Upper lobe of left lung (tissue), 4 donors: Measurements from ENCODE around the gene MXI1.

ENCODE experiments used
- EP300 ChIP-seq, 4 donors: sonication (generic); formaldehyde crosslinking; IDR thresholded peaks; one replicate each; pipeline ENCODE4 v1.5.1; 2017; ENCODE audit warnings: antibody characterized with exemption in 4 of 4, control low read depth in 2 of 4
- POLR2A ChIP-seq, 4 donors: fragments of 450-650 bp; IDR thresholded peaks; one replicate each; pipeline ENCODE4 v1.5.1; 2016 to 2017; ENCODE audit warnings: antibody characterized with exemption in 4 of 4, mild to moderate bottlenecking in 2 of 4
- POLR2AphosphoS5 ChIP-seq, 2 donors: sonication (generic); formaldehyde crosslinking; IDR thresholded peaks; one replicate each; pipeline ENCODE4 v1.5.1; 2017; ENCODE audit warnings: antibody characterized with exemption in 2 of 2
- TF ChIP-seq, protein P1 (sequence below), 6 experiments: fragments of 450-650 bp in 4 of 6; fragments of 200-600 bp in 2 of 6; sonication (generic) in 2 of 6; IDR thresholded peaks; one replicate each; pipeline ENCODE4 v1.5.1; 2016 to 2019; ENCODE audit warnings: antibody characterized with exemption in 6 of 6

DNA sequence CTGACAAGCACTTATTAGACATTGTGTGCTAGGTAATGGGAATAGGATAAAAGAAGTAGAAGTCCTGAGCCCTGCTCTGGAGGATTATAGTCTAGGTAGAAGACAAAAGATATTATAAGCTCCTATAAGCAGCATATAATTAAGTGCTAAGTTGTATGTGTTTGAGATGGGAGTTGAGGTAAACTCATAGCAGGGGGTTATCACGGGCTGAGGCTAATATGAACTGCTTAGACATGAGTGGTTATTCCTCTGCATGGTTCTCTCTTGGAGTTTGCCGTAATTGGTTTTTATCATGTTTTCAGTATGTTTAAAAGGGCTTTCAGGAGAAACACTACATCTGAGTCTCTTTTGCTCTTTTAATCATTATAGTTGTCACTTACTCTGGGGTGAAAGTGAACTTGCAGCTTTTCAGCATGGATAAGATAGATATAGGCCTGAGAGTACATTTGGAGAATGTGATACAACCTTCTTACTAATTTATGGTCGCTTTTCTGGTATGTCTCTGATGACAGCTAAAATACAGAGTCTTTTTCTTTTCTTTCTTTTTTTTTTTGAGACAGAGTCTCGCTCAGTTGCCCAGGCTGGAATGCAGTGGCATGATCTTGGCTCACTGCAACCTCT lies 58.3 kb downstream of the MXI1 start:
- TF ChIP-seq POLR2AphosphoS5 (IDR thresholded peaks at IDR 0.05) (no peak), POLR2A (IDR thresholded peaks at IDR 0.05) (no peak), EP300 (IDR thresholded peaks at IDR 0.05) (no peak)
- TF ChIP-seq, protein P1, sequence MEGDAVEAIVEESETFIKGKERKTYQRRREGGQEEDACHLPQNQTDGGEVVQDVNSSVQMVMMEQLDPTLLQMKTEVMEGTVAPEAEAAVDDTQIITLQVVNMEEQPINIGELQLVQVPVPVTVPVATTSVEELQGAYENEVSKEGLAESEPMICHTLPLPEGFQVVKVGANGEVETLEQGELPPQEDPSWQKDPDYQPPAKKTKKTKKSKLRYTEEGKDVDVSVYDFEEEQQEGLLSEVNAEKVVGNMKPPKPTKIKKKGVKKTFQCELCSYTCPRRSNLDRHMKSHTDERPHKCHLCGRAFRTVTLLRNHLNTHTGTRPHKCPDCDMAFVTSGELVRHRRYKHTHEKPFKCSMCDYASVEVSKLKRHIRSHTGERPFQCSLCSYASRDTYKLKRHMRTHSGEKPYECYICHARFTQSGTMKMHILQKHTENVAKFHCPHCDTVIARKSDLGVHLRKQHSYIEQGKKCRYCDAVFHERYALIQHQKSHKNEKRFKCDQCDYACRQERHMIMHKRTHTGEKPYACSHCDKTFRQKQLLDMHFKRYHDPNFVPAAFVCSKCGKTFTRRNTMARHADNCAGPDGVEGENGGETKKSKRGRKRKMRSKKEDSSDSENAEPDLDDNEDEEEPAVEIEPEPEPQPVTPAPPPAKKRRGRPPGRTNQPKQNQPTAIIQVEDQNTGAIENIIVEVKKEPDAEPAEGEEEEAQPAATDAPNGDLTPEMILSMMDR (IDR thresholded peaks at IDR 0.05), result no peak
